ENCODE data around the gene A3GALT2. TPM values are rescaled to one million over a fixed set of nuclear protein-coding genes. Genes with fewer than 3 reads are reported as not detected.

A3GALT2 gene
- total RNA-seq, 1 donor from 2014 or later: not detected

GRCh38 chr1:33350611-33351280, 29.8 kb upstream of the A3GALT2 start:
- no peak for DNase-seq (ENCODE audit: low spot score)

DNA sequence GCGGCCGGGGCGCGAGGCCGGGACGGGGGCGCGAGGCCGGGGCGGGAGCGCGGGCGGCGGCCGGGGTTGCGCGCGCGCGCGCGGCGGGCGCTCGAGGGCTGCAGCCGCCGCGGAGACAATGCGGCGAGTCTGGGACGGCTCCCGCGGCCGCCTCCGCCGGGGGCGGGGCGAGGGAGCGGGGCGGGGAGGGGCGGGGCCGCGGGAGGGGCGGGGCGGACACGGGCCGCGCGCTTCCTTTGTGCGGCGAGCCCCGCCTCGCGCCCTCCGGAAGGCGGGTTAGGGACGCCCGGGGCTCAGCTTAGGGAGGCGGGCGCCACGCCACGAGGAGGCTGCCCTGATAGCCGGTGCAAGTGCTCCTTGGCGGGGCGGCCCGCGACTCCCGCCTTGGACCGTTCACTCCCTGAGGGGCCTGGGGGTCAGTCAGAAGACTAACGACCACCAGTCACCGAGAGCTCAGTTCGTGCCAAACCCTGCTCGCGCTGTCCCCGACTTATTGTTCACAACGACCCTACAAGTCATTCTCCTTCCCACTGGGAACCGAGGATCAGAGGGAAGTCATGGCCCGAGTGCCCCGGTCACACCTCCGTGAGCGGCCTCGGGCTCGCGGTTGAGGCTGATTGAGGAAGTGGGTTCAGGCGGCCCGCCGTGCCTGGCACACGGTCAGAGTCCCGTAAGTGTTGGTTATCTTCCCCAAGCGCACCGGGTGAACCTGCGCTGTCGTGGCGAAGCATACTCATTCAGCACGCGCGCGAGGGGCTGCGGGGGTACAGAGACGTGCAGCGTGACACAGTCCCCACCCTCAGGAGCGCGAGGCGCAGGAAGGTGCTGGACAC, 29.1 kb upstream of the A3GALT2 start:
- peak; percentile 85 for DNase-seq (ENCODE audit: low spot score)

GRCh38 chr1:33349081-33349759, 28.3 kb upstream of the A3GALT2 start:
- no peak for DNase-seq (ENCODE audit: low spot score)

DNA sequence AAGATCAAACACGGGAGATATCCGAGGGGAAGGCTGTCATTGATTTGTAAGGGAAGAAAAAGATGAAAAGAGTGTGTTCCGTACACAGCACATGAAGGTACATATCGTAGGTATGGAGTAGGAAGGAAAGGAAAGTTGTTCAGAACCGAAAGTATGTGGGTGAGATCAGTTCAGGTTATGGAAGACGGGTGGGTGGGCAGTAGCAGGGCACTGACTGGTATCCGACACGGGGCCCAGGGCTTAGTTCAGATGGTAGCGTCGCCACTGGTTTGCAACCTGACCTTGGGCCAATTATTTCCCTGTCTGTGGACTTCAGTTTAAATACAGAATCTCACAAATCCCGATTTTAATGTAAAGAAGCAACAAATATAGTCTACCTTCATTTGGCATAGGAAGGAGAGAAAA, 27.8 kb upstream of the A3GALT2 start:
- no peak for DNase-seq (ENCODE audit: low spot score)

DNA sequence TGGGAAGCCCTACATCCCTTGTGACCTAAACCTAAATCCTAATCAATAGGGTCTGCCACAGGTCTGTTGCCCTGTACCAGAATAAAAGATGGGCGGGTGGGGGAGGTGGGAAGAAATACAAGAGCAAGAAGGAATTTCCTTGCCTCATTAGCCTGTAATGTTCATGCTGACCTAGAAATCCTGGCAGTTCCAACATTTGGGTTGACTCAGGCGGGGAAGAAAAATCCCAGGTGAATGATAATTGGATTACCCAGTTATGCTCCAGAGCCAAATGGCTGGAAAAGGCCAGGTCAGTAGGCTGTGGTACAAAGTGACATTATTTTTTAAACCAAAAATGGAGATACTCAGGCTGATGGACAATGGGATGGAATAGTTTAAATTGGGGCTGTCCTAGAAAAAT, 27.3 kb upstream of the A3GALT2 start:
- no peak for DNase-seq (ENCODE audit: low spot score)

DNA sequence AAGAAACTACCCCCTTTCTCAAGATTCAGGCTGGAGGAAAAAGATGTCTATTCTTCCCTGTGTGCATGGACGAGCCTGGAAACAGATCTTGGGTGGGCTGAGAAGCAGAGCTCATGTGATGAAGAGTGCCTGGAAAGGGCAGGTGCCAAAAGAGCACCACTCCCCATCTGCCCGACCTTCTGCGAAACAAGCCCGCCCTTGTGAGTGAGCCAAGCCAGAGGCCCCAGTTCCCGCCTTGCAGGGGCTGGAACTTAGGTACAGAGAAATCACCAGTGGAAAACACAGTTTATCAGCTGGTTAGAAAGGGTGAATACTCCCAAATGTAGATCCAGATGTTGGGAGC, 26.7 kb upstream of the A3GALT2 start:
- DNase-seq (ENCODE audit: low spot score): no peak

GRCh38 chr1:33346927-33347649, 26.2 kb upstream of the A3GALT2 start:
- peak; percentile 63 for DNase-seq (ENCODE audit: low spot score)

DNA sequence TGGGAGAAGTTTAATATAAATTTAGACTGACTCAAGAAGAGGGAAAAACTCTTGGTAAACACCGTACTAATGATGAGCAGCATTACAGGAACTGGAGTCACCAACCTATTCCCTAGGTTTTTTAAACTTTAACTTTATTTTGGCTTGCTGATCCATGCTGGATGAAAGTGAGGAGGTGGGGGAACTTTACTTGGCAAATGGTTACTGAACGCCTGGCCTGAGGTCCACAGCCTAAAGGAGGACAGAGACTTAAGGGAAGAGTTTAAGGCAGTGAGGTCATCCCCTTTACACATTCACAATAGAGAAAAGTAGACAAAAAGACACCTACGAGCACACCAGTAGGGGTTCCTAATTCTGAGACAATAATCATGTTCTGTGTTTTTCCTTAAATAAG, 25.6 kb upstream of the A3GALT2 start:
- DNase-seq (ENCODE audit: low spot score): no peak

DNA sequence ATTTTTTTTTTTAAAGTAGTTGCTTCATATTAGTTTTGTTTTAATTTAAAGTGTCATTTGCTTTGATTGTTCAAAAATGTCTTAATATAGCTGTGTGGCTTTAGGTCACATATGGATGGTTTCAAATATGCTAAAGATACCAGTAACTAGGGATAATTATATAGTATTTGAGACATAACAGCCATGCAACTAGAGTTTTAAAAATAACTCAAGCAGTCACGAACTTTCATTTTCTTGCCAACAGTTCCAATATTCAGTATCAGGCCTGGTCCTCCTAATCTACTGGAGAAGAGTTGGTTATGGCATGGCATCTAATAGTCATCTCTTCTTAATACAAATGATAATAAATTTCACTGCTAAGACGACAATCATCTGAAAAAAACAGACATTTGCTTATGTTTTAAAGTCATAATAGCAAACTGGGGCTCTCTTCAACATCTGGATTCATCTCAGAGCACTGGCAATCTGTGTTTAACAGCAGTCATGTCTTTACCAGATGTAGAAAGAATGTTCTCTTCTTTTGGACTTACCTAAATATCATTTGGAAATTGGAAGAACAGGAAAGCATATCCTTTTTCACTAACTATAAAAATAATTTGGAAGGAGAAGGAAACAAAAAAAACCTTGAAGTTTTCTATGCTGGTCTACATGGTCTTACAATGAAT, 24.1 kb upstream of the A3GALT2 start:
- DNase-seq (ENCODE audit: low spot score): no peak

DNA sequence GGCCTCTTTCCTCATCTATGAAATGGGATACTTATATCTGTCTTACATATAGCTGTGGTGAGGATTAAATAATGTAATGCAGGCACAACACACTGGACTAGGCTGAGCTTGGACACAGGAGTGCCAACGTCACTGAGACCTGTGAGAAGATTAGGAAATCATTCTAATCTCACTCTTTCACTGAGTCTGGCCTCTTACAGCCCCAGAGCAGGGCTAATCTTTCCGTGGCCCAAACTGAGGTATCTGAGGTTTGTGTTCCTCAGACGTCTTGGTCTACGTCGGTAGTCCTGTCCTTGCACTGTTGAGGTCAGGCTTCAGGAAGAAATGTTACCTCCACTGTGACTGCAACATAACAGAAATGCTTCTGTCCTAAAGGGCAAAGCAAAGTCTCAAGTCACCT, 22.6 kb upstream of the A3GALT2 start:
- no peak for DNase-seq (ENCODE audit: low spot score)

DNA sequence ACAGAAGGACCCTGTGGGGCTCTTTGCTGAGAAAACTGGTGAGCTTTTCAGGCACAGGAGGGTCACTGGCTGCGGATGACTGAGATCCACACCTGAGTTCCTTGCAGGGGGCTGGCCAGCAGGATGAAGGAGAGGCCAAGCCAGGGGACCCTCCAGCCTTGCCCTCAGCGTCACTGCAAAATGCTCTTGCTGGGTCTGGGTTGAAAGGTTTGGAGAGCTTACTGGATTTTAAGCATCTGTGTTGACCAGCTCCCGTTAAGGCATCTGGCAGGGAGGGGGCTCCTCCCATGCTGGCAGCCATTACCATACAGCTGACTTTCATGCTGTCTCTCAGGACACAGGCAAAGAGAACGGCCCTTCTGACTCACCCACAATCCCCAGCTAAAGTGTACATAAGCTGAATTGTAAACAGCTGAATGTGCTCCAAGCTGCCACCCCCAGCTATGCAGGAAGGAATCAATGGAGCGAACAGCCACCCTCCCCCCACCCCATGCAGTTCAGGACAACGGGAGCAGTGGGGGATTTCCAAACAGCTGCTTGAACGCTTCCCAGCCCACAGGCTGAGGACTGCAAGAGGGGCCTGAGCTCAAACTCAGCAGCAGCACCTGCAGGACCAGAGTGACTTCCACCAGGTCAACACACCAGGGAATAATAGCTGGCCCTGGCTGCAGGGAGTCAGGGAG, 21.3 kb upstream of the A3GALT2 start:
- DNase-seq (ENCODE audit: low spot score): peak; percentile 86

GRCh38 chr1:33341190-33341589, 20.3 kb upstream of the A3GALT2 start:
- DNase-seq (ENCODE audit: low spot score): no peak

- no peak for DNase-seq (ENCODE audit: low spot score)
These were observed 18.5 kb upstream of the A3GALT2 start for GRCh38 chr1:33339413-33339812.

DNA sequence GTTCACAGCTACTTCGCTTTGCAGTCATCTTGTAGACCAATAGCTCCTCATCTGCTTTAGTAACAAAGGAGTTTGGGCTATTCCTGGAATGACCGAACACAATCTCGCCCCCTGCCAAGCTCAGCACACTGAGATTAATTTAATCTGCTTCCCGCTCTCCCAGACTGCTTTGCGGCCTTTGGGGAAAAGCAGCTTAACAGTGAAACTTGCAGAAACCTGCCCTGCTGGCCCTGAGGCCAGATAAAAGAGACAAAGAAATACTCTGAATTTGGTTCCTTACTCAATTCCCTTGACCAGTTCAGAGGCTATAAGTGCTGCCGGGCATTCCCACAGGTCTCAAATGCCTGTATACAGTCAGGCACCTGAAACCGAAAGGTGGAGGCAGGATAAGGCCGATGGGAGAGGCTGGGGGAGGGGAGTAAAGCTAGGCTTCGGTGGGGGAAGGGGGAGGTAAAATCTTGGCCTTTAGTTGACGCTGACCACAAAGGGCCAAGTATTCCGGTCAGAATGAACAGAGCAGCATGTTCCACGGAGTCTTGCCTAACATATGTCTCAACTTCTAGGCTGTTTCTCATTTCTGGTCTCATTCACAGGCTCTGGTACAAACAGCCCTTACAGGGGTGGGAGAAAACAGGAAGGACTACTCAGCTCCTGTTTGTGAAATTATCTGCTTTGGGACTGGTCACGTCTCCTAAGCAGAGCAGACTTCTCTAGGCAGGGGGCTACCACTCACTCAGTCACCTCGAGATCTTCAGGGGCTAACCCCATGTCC, 17.7 kb upstream of the A3GALT2 start:
- peak; percentile 50 for DNase-seq (ENCODE audit: low spot score)

GRCh38 chr1:33338048-33338439, 17.1 kb upstream of the A3GALT2 start:
- no peak for DNase-seq (ENCODE audit: low spot score)

- no peak for DNase-seq (ENCODE audit: low spot score)
These were observed 16.5 kb upstream of the A3GALT2 start for GRCh38 chr1:33337441-33337840.

DNA sequence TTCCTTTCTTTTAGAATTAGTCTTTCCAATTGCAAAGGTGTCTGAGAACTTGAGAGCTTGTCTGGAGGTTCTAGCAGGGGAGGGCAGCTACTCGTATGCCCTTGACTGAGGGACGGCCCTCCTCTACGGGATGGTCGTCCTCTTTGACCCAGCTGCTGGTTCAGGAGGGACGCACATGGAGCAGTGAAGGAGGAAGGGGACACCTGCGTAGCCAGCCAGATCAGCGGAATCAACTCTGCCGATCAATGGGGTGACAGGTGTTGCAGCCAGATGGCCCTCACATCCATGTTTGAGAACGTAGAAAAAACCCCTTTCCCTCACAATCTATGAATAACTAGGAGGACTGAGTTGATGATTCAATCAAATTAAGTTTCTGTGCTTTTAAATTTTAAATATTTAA, 15.7 kb upstream of the A3GALT2 start:
- DNase-seq (ENCODE audit: low spot score): no peak

DNA sequence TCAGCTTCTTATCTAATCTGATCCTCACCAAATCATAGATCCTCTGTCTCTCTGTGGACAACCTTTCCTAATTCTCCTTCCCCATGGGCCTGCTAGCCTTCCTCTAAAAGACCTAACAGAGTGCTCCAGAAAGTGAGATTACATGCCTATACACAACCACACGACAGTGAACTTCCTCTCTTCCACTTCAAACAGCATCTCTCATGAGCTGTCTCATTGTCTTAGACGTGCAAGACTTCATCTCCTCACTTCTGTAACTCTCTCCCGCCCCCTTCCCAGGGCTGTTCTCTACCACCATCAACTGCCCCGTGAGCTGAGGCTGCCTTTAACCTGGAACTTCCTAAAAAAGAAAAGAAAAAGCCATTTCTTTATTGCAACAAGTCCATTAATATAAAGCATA, 14.1 kb upstream of the A3GALT2 start:
- DNase-seq (ENCODE audit: low spot score): no peak

DNA sequence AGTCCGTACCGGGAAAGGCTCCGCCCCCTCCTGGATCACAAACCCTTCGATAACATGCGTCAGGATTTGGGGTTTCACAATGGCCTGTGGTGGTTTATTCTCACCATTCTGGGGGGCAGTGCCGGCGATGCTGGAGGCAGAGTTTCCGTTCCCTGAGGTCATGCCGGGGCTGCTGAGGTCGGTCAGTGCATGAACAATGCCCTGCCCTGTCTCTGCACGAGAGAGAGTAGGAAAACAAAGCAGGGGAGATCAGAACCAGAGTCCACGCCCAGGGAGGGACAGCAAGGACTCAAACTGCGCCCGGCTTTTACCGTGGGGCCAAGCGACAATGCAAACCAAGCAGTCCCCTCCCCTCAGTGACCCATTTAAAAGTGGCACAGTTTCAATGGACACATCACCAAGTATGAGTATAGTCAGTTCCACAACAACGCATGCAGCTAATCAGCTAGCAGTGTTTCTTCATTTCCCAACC, 13.2 kb upstream of the A3GALT2 start:
- no peak for DNase-seq (ENCODE audit: low spot score)

DNA sequence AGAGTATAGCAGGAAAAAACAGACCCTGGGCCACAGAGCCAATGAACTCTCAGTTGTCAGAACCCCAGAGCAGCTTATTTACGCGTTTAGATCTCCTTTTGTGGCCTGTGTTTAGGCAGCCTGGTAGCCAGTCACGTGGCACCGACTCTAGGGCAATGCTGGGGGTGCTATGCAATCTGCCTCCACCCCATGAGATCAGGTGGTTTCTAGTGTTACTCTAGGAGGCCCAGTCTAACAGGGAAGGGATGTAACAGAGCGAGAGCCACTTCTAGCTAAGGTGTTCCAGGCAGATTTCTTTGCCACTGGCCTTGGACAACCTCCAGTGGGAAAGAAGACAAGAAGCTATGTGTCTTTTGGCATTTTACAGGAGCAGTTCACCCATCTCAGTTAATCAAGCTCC, 12.0 kb upstream of the A3GALT2 start:
- no peak for DNase-seq (ENCODE audit: low spot score)
